H9 (cell line): ENCODE data around the gene PRPSAP2. TPM values are rescaled to one million over a fixed set of nuclear protein-coding genes. Genes with fewer than 3 reads are reported as not detected.

ENCODE experiments used
- DNase-seq: peaks from one replicate; pipeline ENCODE4 v3.0.0-alpha.2; 2017
- H2AFZ ChIP-seq: one replicate; pipeline ENCODE4 v1.6.1; 2013; ENCODE audit warnings: mild to moderate bottlenecking, low read length, control low read depth, moderate library complexity
- H2AK5ac ChIP-seq: 2 replicates; pipeline ENCODE4 v1.6.1; 2013; ENCODE audit warnings: low read length, control low read depth, mixed read lengths; ENCODE audit not compliant: insufficient read length
- H2BK120ac ChIP-seq: one replicate; pipeline ENCODE4 v1.6.1; 2013; ENCODE audit warnings: low read depth, mild to moderate bottlenecking, low read length, control low read depth, inconsistent platforms; ENCODE audit not compliant: poor library complexity, severe bottlenecking
- H2BK12ac ChIP-seq: 2 replicates; pipeline ENCODE4 v1.6.1; 2013; ENCODE audit warnings: low read length, control low read depth, mixed read lengths, low read depth; ENCODE audit not compliant: insufficient read length
- H2BK15ac ChIP-seq: 2 replicates; pipeline ENCODE4 v1.6.1; 2013; ENCODE audit warnings: low read depth, low read length, control low read depth
- H2BK20ac ChIP-seq: one replicate; pipeline ENCODE4 v1.6.1; 2013; ENCODE audit warnings: low read depth, mild to moderate bottlenecking, low read length, control low read depth, inconsistent platforms; ENCODE audit not compliant: poor library complexity, severe bottlenecking
- H2BK5ac ChIP-seq: 2 replicates; pipeline ENCODE4 v1.6.1; 2013; ENCODE audit warnings: low read length, control low read depth, mixed read lengths; ENCODE audit not compliant: insufficient read length
- H3K14ac ChIP-seq: 2 replicates; pipeline ENCODE4 v1.6.1; 2013; ENCODE audit warnings: low read length, control low read depth; ENCODE audit not compliant: insufficient read depth
- H3K18ac ChIP-seq: 2 replicates; pipeline ENCODE4 v1.6.1; 2013; ENCODE audit warnings: low read depth, mild to moderate bottlenecking, mixed read lengths, low read length, control low read depth; ENCODE audit not compliant: insufficient read length
- H3K23ac ChIP-seq: 2 replicates; pipeline ENCODE4 v1.6.1; 2013; ENCODE audit warnings: low read length, control low read depth, mixed read lengths, low read depth; ENCODE audit not compliant: insufficient read length
- H3K23me2 ChIP-seq: 2 replicates; pipeline ENCODE4 v1.6.1; 2013; ENCODE audit warnings: low read depth, mild to moderate bottlenecking, mixed read lengths, low read length, control low read depth; ENCODE audit not compliant: insufficient read length, poor library complexity, severe bottlenecking
- H3K27ac ChIP-seq: 2 replicates; pipeline ENCODE4 v1.5.1; 2013; ENCODE audit warnings: low read length, control low read depth, mixed read lengths, low read depth; ENCODE audit not compliant: insufficient read length
- H3K27me3 ChIP-seq: 2 replicates; pipeline ENCODE4 v1.6.1; 2013; ENCODE audit warnings: low read length, control low read depth, inconsistent platforms; ENCODE audit not compliant: insufficient read depth
- H3K4ac ChIP-seq: 2 replicates; pipeline ENCODE4 v1.6.1; 2013; ENCODE audit warnings: low read depth, mild to moderate bottlenecking, control low read depth, inconsistent platforms, low read length, moderate library complexity
- H3K4me1 ChIP-seq: 2 replicates; pipeline ENCODE4 v1.6.1; 2013; ENCODE audit warnings: low read length, control low read depth, inconsistent platforms; ENCODE audit not compliant: insufficient read depth
- H3K4me2 ChIP-seq: 2 replicates; pipeline ENCODE4 v1.6.1; 2013; ENCODE audit warnings: low read length, control low read depth, mixed read lengths; ENCODE audit not compliant: insufficient read length, insufficient read depth
- H3K56ac ChIP-seq: 2 replicates; pipeline ENCODE4 v1.6.1; 2013; ENCODE audit warnings: low read depth, mild to moderate bottlenecking, mixed read lengths, low read length, control low read depth; ENCODE audit not compliant: insufficient read length
- H3K79me1 ChIP-seq: 2 replicates; pipeline ENCODE4 v1.6.1; 2013; ENCODE audit warnings: low read depth, mild to moderate bottlenecking, moderate library complexity, low read length, control low read depth, inconsistent platforms; ENCODE audit not compliant: insufficient read depth, poor library complexity, severe bottlenecking
- H3K79me2 ChIP-seq: 2 replicates; pipeline ENCODE4 v1.6.1; 2013; ENCODE audit warnings: low read length, control low read depth, inconsistent platforms; ENCODE audit not compliant: insufficient read depth
- H3K9ac ChIP-seq: 2 replicates; pipeline ENCODE4 v1.6.1; 2013; ENCODE audit warnings: low read length, control low read depth, mixed read lengths; ENCODE audit not compliant: insufficient read length; ENCODE audit errors: extremely low read depth
- H3K9me3 ChIP-seq: one replicate; pipeline ENCODE4 v1.6.1; 2013; ENCODE audit warnings: low read depth, low read length, inconsistent platforms; ENCODE audit not compliant: control insufficient read depth
- H3T11ph ChIP-seq: one replicate; pipeline ENCODE4 v1.6.1; 2013; ENCODE audit warnings: mild to moderate bottlenecking, low read length, control low read depth, inconsistent platforms
- H4K20me1 ChIP-seq: one replicate; pipeline ENCODE4 v1.6.1; 2013; ENCODE audit not compliant: control insufficient read depth, insufficient read length, insufficient read depth
- H4K5ac ChIP-seq: 2 replicates; pipeline ENCODE4 v1.6.1; 2013; ENCODE audit warnings: low read depth, mild to moderate bottlenecking, mixed read lengths, low read length, control low read depth; ENCODE audit not compliant: insufficient read length
- H4K8ac ChIP-seq: replicated peaks from 2 replicates; pipeline ENCODE4 v1.6.1; 2013; ENCODE audit warnings: low read length, control low read depth, mixed read lengths, low read depth; ENCODE audit not compliant: insufficient read length
- H4K91ac ChIP-seq: 2 replicates; pipeline ENCODE4 v1.6.1; 2013; ENCODE audit warnings: low read depth, mild to moderate bottlenecking, moderate library complexity, mixed read lengths, low read length, control low read depth; ENCODE audit not compliant: insufficient read length
- H3K27ac Mint-ChIP-seq, 3 experiments: 2 replicates in 2 of 3; 3 replicates in 1 of 3; pipeline ENCODE4 v1.8.0; 2020 to 2021; ENCODE audit warnings: mixed read lengths in 3 of 3, mild to moderate bottlenecking in 1 of 3, moderate library complexity in 1 of 3
- H3K27me3 Mint-ChIP-seq: 2 replicates; pipeline ENCODE4 v1.8.0; 2021; ENCODE audit warnings: low read depth, mild to moderate bottlenecking, moderate library complexity, mixed read lengths
- H3K36me3 Mint-ChIP-seq, 3 experiments: 2 replicates in 2 of 3; 3 replicates in 1 of 3; pipeline ENCODE4 v1.8.0; 2020 to 2021; ENCODE audit warnings: low read depth in 3 of 3, mixed read lengths in 3 of 3; ENCODE audit not compliant: insufficient read depth in 1 of 3
- H3K4me1 Mint-ChIP-seq, 2 experiments: 2 replicates each; pipeline ENCODE4 v1.8.0; 2020; ENCODE audit warnings: mixed read lengths in 2 of 2
- H3K4me3 Mint-ChIP-seq, 2 experiments: 2 replicates in 1 of 2; 3 replicates in 1 of 2; pipeline ENCODE4 v1.8.0; 2020 to 2021; ENCODE audit warnings: mild to moderate bottlenecking in 2 of 2, mixed read lengths in 2 of 2, moderate library complexity in 1 of 2
- H3K9me3 Mint-ChIP-seq, 2 experiments: 2 replicates in 1 of 2; 3 replicates in 1 of 2; pipeline ENCODE4 v1.8.0; 2020; ENCODE audit warnings: mild to moderate bottlenecking in 2 of 2, mixed read lengths in 2 of 2, moderate library complexity in 1 of 2
- CTCF ChIP-seq: fragments of 200-600 bp; sonication (generic); conservative IDR thresholded peaks from 3 replicates; pipeline ENCODE4 v1.8.0; 2021; ENCODE audit warnings: antibody characterized with exemption, mild to moderate bottlenecking
- WGBS: extraction: QIAGEN DNeasy Blood & Tissue Kit; methylation state at CpG from one replicate; pipeline ENCODE4 v1.1.7; 2013; ENCODE audit warnings: missing lambda C conversion rate, low lambda C conversion rate, mixed read lengths; ENCODE audit not compliant: insufficient read length; ENCODE audit errors: extremely low coverage; 5-methylcytosine and 5-hydroxymethylcytosine counted together
- total RNA-seq: library from RNA; stranded (reverse); gene quantifications from 2 replicates; pipeline ENCODE4 v1.2.1, GENCODE V29; 2021

Gene PRPSAP2
- total RNA-seq, 1 experiment from 2014 or later: 58.0 TPM

- Histone ChIP-seq H2BK120ac (no peak overlapping the region), H2BK20ac (no peak overlapping the region), H4K5ac (no peak overlapping the region), H4K8ac (no peak overlapping the region), H3K27me3 (no peaks in the 10 kb centered on the region), H2BK12ac (no peak overlapping the region), H3K9me3 (no peaks in the 10 kb centered on the region), H2AFZ (no peak overlapping the region), H3K27ac (no peak overlapping the region), H3K23ac (no peak overlapping the region), H3K79me1 (no peaks in the 10 kb centered on the region), H2BK5ac (no peak overlapping the region), H3K56ac (no peak overlapping the region), H3K79me2 (no peaks in the 10 kb centered on the region), H3T11ph (no peak overlapping the region), H3K23me2 (no peaks in the 10 kb centered on the region), H4K20me1 (no peaks in the 10 kb centered on the region), H3K4ac (no peak overlapping the region), H2AK5ac (no peak overlapping the region), H3K4me2 (no peak overlapping the region), H3K4me1 (no peaks in the 10 kb centered on the region), H2BK15ac (no peak overlapping the region), H3K14ac (peak overlapping the region; percentile 27; the same call in 1 of the 2 replicates), H3K9ac (no peak overlapping the region), H4K91ac (no peak overlapping the region), H3K18ac (no peak overlapping the region)
- no peak for DNase-seq
- H3K27ac Mint-ChIP-seq: peak overlapping the region in 2 of 3 experiments; percentile 50 to 53; a peak in 4 of 7 replicates
- no peaks in the 10 kb centered on the region for H3K9me3 Mint-ChIP-seq
- peaks cover 27 to 33% of the 10 kb centered on the region in 2 experiments for H3K4me1 Mint-ChIP-seq
- no peak for TF ChIP-seq CTCF
- no peak overlapping the region for H3K4me3 Mint-ChIP-seq
- H3K36me3 Mint-ChIP-seq: peaks cover 2 to 29% (median 24%) of the 10 kb centered on the region in 3 experiments; a peak in 6 of 7 replicates
- no peaks in the 10 kb centered on the region for H3K27me3 Mint-ChIP-seq
- no CpG with 5 or more reads among the region's 4 CpGs for WGBS
These were observed 110.0 kb downstream of the PRPSAP2 start for GRCh38 chr17:18967916-18968315.
